Activated CD4-positive, alpha-beta T cell treated with anti-CD3 and anti-CD28 coated beads for 36 hours (primary cell): ENCODE results near the gene PXK. TPM values are rescaled to one million over a fixed set of nuclear protein-coding genes. Genes with fewer than 3 reads are reported as not detected.

Experiments
- ATAC-seq: fragments of 200-7000 bp; cut with Tn5 transposase; one replicate; pipeline ENCODE4 v1.10.0; 2021; ENCODE audit warnings: mild to moderate bottlenecking, moderate library complexity
- CTCF ChIA-PET: fragments of 350-600 bp; sonication (Branson Sonifier 250); formaldehyde crosslinking; loops from one replicate; lab custom pipeline; 2021; ENCODE audit warnings: antibody characterized with exemption; lab: Charles Lee
- POLR2A ChIA-PET: fragments of 350-600 bp; sonication (Branson Sonifier 250); formaldehyde crosslinking; loops from one replicate; lab custom pipeline; 2021; ENCODE audit warnings: antibody characterized with exemption, inconsistent platforms; lab: Charles Lee
- DNase-seq: peaks from one replicate; pipeline ENCODE4 v3.0.0-alpha.2; 2020
- H3K27ac Mint-ChIP-seq: one replicate; pipeline ENCODE4 v1.8.0; 2021; ENCODE audit warnings: mixed read lengths
- H3K27me3 Mint-ChIP-seq: one replicate; pipeline ENCODE4 v1.8.0; 2021; ENCODE audit warnings: mixed read lengths
- H3K36me3 Mint-ChIP-seq: one replicate; pipeline ENCODE4 v1.8.0; 2021; ENCODE audit warnings: low read depth, mixed read lengths
- H3K4me1 Mint-ChIP-seq: one replicate; pipeline ENCODE4 v1.8.0; 2021; ENCODE audit warnings: mixed read lengths
- H3K4me3 Mint-ChIP-seq: one replicate; pipeline ENCODE4 v1.8.0; 2021; ENCODE audit warnings: mild to moderate bottlenecking, moderate library complexity, mixed read lengths
- H3K9me3 Mint-ChIP-seq: one replicate; pipeline ENCODE4 v1.8.0; 2021; ENCODE audit warnings: low read depth, mixed read lengths
- intact Hi-C, 2 experiments: fragments of 100-400 bp; cut with DNase I in 1 of 2; cut with micrococcal nuclease in 1 of 2; formaldehyde crosslinking; loops; one replicate each; pipeline versions ENCODE4 v1.14.2 to v1.15.1; 2022 to 2024; cut with DNase I, micrococcal nuclease
- total RNA-seq, 2 experiments: library from RNA; stranded (reverse); gene quantifications; one replicate each; pipeline ENCODE4 v1.2.3, GENCODE V29; 2021

PXK gene
- total RNA-seq, 2 experiments from 2014 or later, result 35.2 to 50.7 TPM

DNA sequence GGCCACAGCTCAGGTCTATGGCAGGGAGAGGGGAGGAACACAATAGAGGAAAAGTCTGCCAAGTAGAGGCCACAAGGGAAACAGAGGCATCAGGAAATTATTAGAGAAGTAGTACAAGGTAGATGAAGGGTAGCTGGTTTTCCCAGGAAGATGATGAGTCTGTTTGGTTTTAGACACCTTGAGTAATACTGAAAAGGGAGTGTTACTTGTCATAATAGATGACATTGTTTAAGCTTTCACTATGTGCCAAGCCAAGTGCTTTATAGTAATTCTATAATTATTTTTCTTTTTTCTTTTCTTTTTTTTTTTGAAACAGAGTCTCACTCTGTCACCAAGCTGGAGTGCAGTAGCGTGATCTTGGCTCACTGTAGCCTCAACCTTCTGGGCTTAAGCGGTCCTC, 13.7 kb downstream of the PXK start:
- peak; percentile 81 for ATAC-seq
- Mint-ChIP-seq H3K9me3 (no peaks in the 10 kb centered on the region), H3K4me3 (no peak overlapping the region), H3K27me3 (no peaks in the 10 kb centered on the region), H3K36me3 (peaks cover 19% of the 10 kb centered on the region), H3K27ac (peak overlapping the region; percentile 79), H3K4me1 (peaks cover 44% of the 10 kb centered on the region)
- ChIA-PET CTCF (interaction anchor here (1.8 to 5.8 kb wide), 2 partner anchors 11 to 22 kb away, joined by 5 to 36 read pairs; no protein-coding TSS in a partner anchor), POLR2A (interaction anchor here (0.6 to 1.2 kb wide), 2 partner anchors 8 to 11 kb away, joined by 3 read pairs; no protein-coding TSS in a partner anchor)
- DNase-seq, result no peak
- intact Hi-C loops, result loop anchor here (1.0 kb wide), 1 partner anchor 22 kb away; no protein-coding TSS in a partner anchor

DNA sequence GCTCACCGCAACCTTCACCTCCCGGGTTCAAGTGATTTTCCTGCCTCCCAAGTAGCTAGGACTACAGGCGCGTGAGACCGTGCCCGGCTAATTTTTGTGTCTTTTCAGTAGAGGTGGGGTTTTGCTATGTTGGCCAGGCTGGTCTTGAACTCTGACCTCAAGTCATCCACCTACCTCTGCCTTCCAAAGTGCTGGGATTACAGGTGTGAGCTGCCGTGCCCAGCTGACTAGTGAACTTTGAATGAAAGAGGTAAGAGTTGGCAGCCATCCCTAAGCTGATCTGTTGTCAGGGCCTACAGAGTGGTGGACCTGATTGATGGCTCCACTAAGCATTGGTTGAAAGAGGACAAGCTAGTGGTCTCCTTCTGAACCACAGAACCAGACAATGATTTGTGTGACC, 15.3 kb downstream of the PXK start:
- H3K36me3 Mint-ChIP-seq, result peaks cover 23% of the 10 kb centered on the region
- H3K4me3 Mint-ChIP-seq, result no peak overlapping the region
- H3K4me1 Mint-ChIP-seq, result peaks cover 55% of the 10 kb centered on the region
- CTCF ChIA-PET, result interaction anchor here (1.0 to 5.8 kb wide), 6 partner anchors 13 to 47 kb away, joined by 3 to 36 read pairs (median 3); partner anchors contain the start of genes HTD2 and RPP14
- POLR2A ChIA-PET, result no interaction called here
- H3K9me3 Mint-ChIP-seq, result no peaks in the 10 kb centered on the region
- no peak for DNase-seq
- intact Hi-C loops, result no loop called here
- H3K27ac Mint-ChIP-seq, result no peak overlapping the region
- ATAC-seq, result no peak
- no peaks in the 10 kb centered on the region for H3K27me3 Mint-ChIP-seq

DNA sequence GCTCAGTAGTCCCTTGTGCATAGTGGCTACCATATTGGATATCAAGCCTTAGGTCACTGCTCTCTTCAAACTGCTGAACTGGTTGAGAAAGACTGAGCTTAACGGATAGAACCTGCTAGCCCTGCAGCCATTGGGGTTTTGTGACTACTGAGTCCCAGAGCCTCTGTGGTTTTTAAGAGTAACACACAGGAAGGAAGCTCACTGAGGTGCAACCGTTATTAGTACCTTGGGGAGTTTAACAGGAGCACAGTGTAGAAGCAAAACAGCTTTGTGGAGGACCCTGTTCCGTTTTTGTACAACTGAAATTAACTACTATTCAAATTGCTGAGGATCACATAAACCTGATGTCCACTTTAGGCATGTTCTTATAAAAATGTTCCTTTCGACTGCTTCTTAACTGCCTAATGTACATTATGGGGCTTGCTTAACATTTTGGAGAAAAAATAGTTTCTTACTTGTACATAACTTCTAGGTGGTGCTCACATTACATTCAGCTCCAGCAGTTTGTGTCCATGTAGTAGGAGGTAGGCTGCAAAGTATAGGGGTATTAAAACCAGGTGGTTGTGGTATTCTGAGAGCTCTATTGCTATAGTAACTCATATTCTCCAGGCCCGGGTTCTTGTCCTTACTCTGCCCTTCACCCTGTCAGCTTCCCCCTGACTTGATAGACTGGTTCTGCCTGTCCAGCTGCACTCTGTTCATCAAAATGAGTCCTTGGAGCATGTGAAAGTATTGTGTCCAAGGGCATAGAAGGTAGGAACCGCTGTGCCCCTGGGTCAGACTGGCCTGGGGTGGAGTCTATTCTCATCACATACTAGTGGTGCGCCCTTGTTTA, 17.3 kb downstream of the PXK start:
- Mint-ChIP-seq H3K4me1 (peaks cover 67% of the 10 kb centered on the region), H3K27me3 (no peaks in the 10 kb centered on the region), H3K36me3 (peaks cover 20% of the 10 kb centered on the region), H3K4me3 (no peak overlapping the region), H3K27ac (peak overlapping the region; percentile 19), H3K9me3 (no peaks in the 10 kb centered on the region)
- ChIA-PET CTCF (interaction anchor here (0.6 to 5.8 kb wide), 6 partner anchors 15 to 353 kb away, joined by 3 to 36 read pairs (median 3); no protein-coding TSS in a partner anchor), POLR2A (interaction anchor here (0.7 kb wide), 1 partner anchor 60 kb away, joined by 7 read pairs; no protein-coding TSS in a partner anchor)
- no peak for DNase-seq
- ATAC-seq, result peak; percentile 23
- intact Hi-C loops, result no loop called here

DNA sequence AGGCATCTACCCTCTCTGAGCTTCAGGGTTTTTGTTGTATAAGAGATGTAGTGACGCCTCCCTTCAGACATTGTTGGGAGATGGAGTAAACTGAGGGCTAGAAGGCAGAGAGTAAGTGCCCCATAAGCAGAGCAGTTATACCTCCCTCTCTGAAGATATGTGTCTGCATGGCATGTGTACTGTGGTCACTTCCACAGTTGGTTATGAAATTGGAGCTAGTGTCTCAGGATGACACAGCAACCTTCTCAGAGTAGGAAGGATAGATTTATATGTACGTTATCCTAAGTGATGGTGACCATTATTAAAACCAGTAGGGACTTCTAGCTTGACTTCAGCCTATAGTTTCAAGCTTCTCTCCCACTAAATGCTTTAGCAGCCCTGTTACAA, 17.9 kb downstream of the PXK start:
- Mint-ChIP-seq H3K4me3 (no peak overlapping the region), H3K27me3 (no peaks in the 10 kb centered on the region), H3K36me3 (peaks cover 20% of the 10 kb centered on the region), H3K4me1 (peaks cover 70% of the 10 kb centered on the region), H3K27ac (peak overlapping the region; percentile 53), H3K9me3 (no peaks in the 10 kb centered on the region)
- no peak for DNase-seq
- ChIA-PET POLR2A (no interaction called here), CTCF (interaction anchor here (0.6 to 5.8 kb wide), 9 partner anchors 16 to 639 kb away, joined by 3 to 36 read pairs (median 3); partner anchors contain the start of gene RPP14)
- ATAC-seq, result no peak
- intact Hi-C loops, result no loop called here

DNA sequence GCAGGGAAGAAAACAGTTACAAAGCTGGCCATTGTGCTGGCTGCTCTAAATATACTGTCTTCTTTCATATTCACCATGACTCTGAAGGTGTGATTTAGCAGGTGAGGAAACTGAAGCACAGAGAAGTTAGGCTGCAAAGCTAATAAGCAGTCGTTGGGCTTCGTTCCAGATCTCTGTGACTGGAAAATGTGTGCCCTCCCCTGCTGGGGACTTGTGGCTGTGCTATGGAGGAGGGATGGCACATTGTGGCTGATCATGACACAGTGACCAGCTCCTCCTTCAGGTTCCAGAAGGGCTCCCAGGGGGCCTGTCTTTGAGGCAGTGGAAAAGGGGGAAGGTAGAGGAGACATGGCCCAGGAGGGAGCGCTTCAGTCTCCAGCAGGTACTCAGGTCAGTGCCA, 19.2 kb downstream of the PXK start:
- ATAC-seq, result no peak
- POLR2A ChIA-PET, result no interaction called here
- no peaks in the 10 kb centered on the region for H3K27me3 Mint-ChIP-seq
- no peak for DNase-seq
- CTCF ChIA-PET, result interaction anchor here (0.6 to 1.0 kb wide), 3 partner anchors 26 to 58 kb away, joined by 3 read pairs; no protein-coding TSS in a partner anchor
- H3K4me3 Mint-ChIP-seq, result no peak overlapping the region
- no peak overlapping the region for H3K27ac Mint-ChIP-seq
- intact Hi-C loops, result no loop called here
- peaks cover 60% of the 10 kb centered on the region for H3K4me1 Mint-ChIP-seq
- no peaks in the 10 kb centered on the region for H3K9me3 Mint-ChIP-seq
- peaks cover 20% of the 10 kb centered on the region for H3K36me3 Mint-ChIP-seq

DNA sequence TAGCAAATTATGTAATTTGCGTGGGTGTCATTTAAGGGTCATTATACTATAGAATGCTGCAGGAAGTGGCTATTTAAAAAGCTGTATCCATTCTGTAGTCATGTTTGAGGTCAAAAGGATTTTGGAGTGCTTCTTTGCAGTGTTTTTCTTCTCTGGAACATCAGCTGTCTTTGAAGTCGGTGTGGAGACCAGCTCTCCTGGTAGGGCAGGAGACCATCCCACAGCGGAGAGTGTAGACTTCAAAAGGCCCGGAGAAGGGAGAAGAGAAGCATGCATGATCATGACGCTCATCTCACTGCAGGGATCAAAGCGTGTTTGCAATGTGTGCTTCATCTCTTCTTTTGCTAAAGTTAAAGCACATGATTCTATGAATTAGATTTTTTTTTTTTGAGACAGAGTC, 19.9 kb downstream of the PXK start:
- Mint-ChIP-seq H3K4me1 (peaks cover 60% of the 10 kb centered on the region), H3K27me3 (no peaks in the 10 kb centered on the region), H3K9me3 (no peaks in the 10 kb centered on the region), H3K27ac (no peak overlapping the region), H3K36me3 (peaks cover 18% of the 10 kb centered on the region), H3K4me3 (no peak overlapping the region)
- ATAC-seq (no peak), DNase-seq (no peak)
- ChIA-PET CTCF (interaction anchor here (0.6 to 2.4 kb wide), 5 partner anchors 17 to 233 kb away, joined by 3 to 5 read pairs (median 3); no protein-coding TSS in a partner anchor), POLR2A (interaction anchor here (0.6 kb wide), 1 partner anchor 24 kb away, joined by 3 read pairs; no protein-coding TSS in a partner anchor)
- intact Hi-C loops, result no loop called here

DNA sequence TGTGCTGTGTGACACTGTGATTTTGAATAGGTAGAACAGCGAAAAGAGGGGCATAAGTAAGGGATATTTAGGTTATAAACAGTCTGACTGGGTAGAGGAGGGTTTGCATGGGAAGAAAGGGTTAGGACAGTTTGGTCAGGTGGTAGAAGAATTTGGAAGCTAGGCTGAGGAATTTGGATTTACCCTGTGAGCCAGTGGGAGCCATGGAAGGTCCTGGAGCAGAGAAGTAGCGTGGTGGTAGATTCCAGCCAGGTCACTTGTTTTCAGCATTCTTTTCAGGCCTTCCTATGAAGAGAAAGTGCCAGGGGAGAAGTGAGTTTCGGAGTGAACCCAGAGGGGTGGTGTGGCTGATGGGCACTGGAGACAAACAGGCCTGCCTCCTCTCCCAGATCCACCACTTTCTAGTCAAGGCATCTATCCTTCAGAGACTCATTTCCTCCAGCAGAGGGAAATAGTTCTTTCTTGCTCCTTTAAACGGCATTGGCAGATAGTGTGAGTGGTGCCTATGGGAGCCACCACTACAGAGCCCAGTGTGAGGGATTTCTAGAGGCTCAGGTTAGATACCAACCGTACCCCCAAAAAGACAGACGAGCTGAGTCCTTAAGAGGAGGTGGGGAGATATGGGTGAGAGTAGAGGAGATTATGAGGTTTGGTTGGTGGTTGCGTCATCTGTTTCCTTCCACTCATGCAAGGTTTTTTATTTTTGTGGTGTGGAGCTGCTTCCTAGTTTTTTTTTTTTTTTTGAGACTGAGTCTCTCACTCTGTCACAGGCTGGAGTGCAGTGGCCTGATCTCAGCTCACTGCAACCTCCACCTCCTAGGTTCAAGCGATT, 21.2 kb downstream of the PXK start:
- ATAC-seq (peak; percentile 68), DNase-seq (peak; percentile 50)
- intact Hi-C loops, result loop anchor here in 1 of 2 experiments (2.0 kb wide), 1 partner anchor 19 kb away; no protein-coding TSS in a partner anchor
- H3K27me3 Mint-ChIP-seq, result no peaks in the 10 kb centered on the region
- POLR2A ChIA-PET, result interaction anchor here (0.7 kb wide), 1 partner anchor 7 kb away, joined by 3 read pairs; no protein-coding TSS in a partner anchor
- H3K4me3 Mint-ChIP-seq, result no peak overlapping the region
- H3K36me3 Mint-ChIP-seq, result peaks cover 13% of the 10 kb centered on the region
- CTCF ChIA-PET, result interaction anchor here (0.8 to 2.4 kb wide), 5 partner anchors 16 to 180 kb away, joined by 3 to 5 read pairs (median 3); no protein-coding TSS in a partner anchor
- H3K27ac Mint-ChIP-seq, result peak overlapping the region; percentile 69
- no peaks in the 10 kb centered on the region for H3K9me3 Mint-ChIP-seq
- peaks cover 65% of the 10 kb centered on the region for H3K4me1 Mint-ChIP-seq

DNA sequence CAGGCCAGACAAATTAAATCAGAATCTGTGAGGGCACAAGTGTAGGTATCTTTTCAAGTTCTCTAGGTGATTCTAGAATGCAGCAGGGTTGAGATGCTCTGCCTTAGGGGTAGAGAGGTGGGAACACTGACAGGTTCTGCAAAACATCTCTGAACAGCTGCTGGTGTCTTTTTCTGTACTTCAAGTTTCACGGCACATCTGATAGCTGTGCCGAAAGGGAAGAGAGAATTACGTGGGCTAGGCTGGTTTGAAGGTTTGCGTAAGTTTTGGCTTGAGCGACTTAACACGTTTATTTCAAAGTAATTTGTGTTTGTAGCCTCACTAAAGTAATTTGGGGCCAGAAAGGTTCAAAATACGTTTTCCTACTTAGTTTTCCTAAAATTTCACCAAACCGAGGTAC, 22.5 kb downstream of the PXK start:
- DNase-seq (no peak), ATAC-seq (no peak)
- intact Hi-C loops, result loop anchor here in 1 of 2 experiments (2.0 kb wide), 1 partner anchor 20 kb away; no protein-coding TSS in a partner anchor
- no peaks in the 10 kb centered on the region for H3K27me3 Mint-ChIP-seq
- H3K27ac Mint-ChIP-seq, result no peak overlapping the region
- peaks cover 54% of the 10 kb centered on the region for H3K4me1 Mint-ChIP-seq
- no peaks in the 10 kb centered on the region for H3K9me3 Mint-ChIP-seq
- ChIA-PET CTCF (interaction anchor here (0.7 to 1.5 kb wide), 4 partner anchors 15 to 179 kb away, joined by 3 to 4 read pairs (median 3); partner anchors contain the start of genes HTD2 and RPP14), POLR2A (no interaction called here)
- no peak overlapping the region for H3K4me3 Mint-ChIP-seq
- H3K36me3 Mint-ChIP-seq, result peaks cover 9% of the 10 kb centered on the region

DNA sequence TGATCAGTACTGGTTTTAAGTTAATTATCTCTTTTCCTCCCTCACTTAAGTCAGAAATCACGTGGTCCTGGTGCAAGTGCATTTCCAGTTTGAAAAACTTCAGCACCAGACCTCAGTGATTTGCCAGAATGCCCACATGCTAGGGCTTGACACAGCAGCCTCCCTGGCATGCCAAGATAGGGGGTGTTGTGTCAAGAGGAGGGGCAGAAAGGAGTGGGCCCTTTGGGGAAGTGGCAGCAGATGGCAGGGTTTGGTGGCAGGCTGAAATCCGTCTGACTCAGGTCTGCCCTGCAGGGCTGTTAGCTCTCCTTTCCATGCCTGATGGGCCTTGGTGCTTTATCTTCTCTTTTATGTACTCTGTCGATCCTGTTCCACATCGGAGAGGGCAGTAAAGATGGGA, 23.4 kb downstream of the PXK start:
- ATAC-seq (no peak), DNase-seq (no peak)
- no peaks in the 10 kb centered on the region for H3K27me3 Mint-ChIP-seq
- H3K9me3 Mint-ChIP-seq, result no peaks in the 10 kb centered on the region
- no peak overlapping the region for H3K4me3 Mint-ChIP-seq
- intact Hi-C loops, result loop anchor here in 1 of 2 experiments (2.0 kb wide), 1 partner anchor 59 kb away; no protein-coding TSS in a partner anchor
- no peak overlapping the region for H3K27ac Mint-ChIP-seq
- peaks cover 46% of the 10 kb centered on the region for H3K4me1 Mint-ChIP-seq
- H3K36me3 Mint-ChIP-seq, result peaks cover 7% of the 10 kb centered on the region
- ChIA-PET POLR2A (no interaction called here), CTCF (interaction anchor here (0.7 to 1.5 kb wide), 2 partner anchors 25 to 50 kb away, joined by 4 to 5 read pairs; partner anchors contain the start of genes HTD2 and RPP14)

DNA sequence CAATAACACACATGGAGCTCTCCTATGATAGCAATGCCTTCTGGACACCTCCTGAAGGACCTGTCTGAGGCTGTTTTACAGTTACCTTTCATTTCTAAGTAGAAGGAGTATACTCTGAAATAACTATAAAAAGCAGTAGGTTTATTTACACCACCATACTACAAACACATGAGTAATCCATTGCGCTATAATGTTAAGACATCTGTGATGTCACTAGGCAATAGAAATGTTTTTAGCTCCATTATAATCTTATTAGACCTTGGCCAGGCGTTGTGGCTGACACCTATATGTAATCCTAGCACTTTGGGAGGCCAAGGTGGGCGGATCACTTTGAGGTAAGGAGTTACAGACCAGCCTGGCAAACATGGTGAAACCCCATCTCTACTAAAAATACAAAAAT, 24.7 kb downstream of the PXK start:
- H3K36me3 Mint-ChIP-seq, result peaks cover 4% of the 10 kb centered on the region
- no peaks in the 10 kb centered on the region for H3K27me3 Mint-ChIP-seq
- H3K4me1 Mint-ChIP-seq, result peaks cover 42% of the 10 kb centered on the region
- no peak overlapping the region for H3K4me3 Mint-ChIP-seq
- peak overlapping the region; percentile 72 for H3K27ac Mint-ChIP-seq
- no peak for DNase-seq
- intact Hi-C loops, result loop anchor here in 1 of 2 experiments (2.0 kb wide), 1 partner anchor 57 kb away; no protein-coding TSS in a partner anchor
- no peak for ATAC-seq
- ChIA-PET POLR2A (no interaction called here), CTCF (no interaction called here)
- no peaks in the 10 kb centered on the region for H3K9me3 Mint-ChIP-seq
